HG02885 (cell line): Measurements from ENCODE around the gene SBK2.
"Not testable (repeated sequence)": the region's sequence is repeated elsewhere in the genome, so short reads cannot be mapped to it uniquely, and the experiment has no call there.

Experiments used
- ATAC-seq: cut with Tn5 transposase; IDR thresholded peaks from one replicate; pipeline ENCODE4 v1.9.1; 2021; ENCODE audit warnings: mild to moderate bottlenecking; ENCODE audit not compliant: unreplicated experiment, poor library complexity

SBK2 gene

GRCh38 chr19:55536951-55537740, at the start of gene SBK2:
Gene SBK2, minus strand, starts transcription at chr19:55537133. Its CDS starts 839 bp downstream, at chr19:55536294.
- no peak for ATAC-seq

- ATAC-seq = no peak
Measured at GRCh38 chr19:55585658-55586339, 48.9 kb upstream of the SBK2 start.

- no peak for ATAC-seq
Measured at GRCh38 chr19:55584871-55585270, 47.9 kb upstream of the SBK2 start.

- ATAC-seq = not testable (repeated sequence)
Measured at GRCh38 chr19:55583897-55584296, 47.0 kb upstream of the SBK2 start.

- ATAC-seq = not testable (repeated sequence)
Measured at GRCh38 chr19:55582284-55582683, 45.4 kb upstream of the SBK2 start.

GRCh38 chr19:55581823-55582223, 44.9 kb upstream of the SBK2 start:
- ATAC-seq = no peak

- no peak for ATAC-seq
Measured at GRCh38 chr19:55581145-55581822, 44.4 kb upstream of the SBK2 start.

GRCh38 chr19:55580628-55581144, 43.8 kb upstream of the SBK2 start, which contains the start of gene ZNF579:
Gene ZNF579, minus strand, starts transcription at chr19:55580848. Its CDS starts 1,209 bp downstream, at chr19:55579639.
- ATAC-seq = no peak

- no peak for ATAC-seq
Measured at GRCh38 chr19:55579766-55580621, 43.1 kb upstream of the SBK2 start.

- ATAC-seq = no peak
Measured at GRCh38 chr19:55578761-55579747, 42.1 kb upstream of the SBK2 start.

- ATAC-seq = no peak
Measured at GRCh38 chr19:55578031-55578760, 41.3 kb upstream of the SBK2 start.

GRCh38 chr19:55576746-55577145, 39.8 kb upstream of the SBK2 start:
- no peak for ATAC-seq

GRCh38 chr19:55573929-55574328, 37.0 kb upstream of the SBK2 start:
- not testable (repeated sequence) for ATAC-seq

- not testable (repeated sequence) for ATAC-seq
Measured at GRCh38 chr19:55569477-55569876, 32.5 kb upstream of the SBK2 start.

GRCh38 chr19:55567708-55568328, 30.9 kb upstream of the SBK2 start:
- no peak for ATAC-seq

GRCh38 chr19:55566823-55567222, 29.9 kb upstream of the SBK2 start:
- ATAC-seq = no peak

- ATAC-seq = no peak
Measured at GRCh38 chr19:55563261-55563690, 26.3 kb upstream of the SBK2 start.

GRCh38 chr19:55559684-55560083, 22.8 kb upstream of the SBK2 start:
- no peak for ATAC-seq
